Islet of Langerhans (tissue), 1 donor: ENCODE measurements around the gene TMED9.
"Not testable (repeated sequence)": the region's sequence is repeated elsewhere in the genome, so short reads cannot be mapped to it uniquely, and the experiment has no call there.

Source experiments
- FAIRE-seq: peaks from one replicate; lab custom pipeline; 2011; peaks lifted over from hg19 to GRCh38; lab: Jason Lieb, UNC

The TMED9 gene

GRCh38 chr5:177592010-177592834 is at the start of gene TMED9:
TMED9 (plus strand) TSS chr5:177592203; CDS start chr5:177592215, 12 bp downstream.
- FAIRE-seq, result no peak

- no peak for FAIRE-seq
Observed at GRCh38 chr5:177542816-177543465, 49.1 kb upstream of the TMED9 start.

- FAIRE-seq, result no peak
Observed at GRCh38 chr5:177545487-177546257, 46.3 kb upstream of the TMED9 start.

GRCh38 chr5:177546258-177546741 is 45.7 kb upstream of the TMED9 start:
- FAIRE-seq, result no peak

GRCh38 chr5:177547736-177548135 is 44.3 kb upstream of the TMED9 start:
- FAIRE-seq, result no peak

- FAIRE-seq, result no peak
Observed at GRCh38 chr5:177548495-177548894, 43.5 kb upstream of the TMED9 start.

GRCh38 chr5:177550122-177550521 is 41.9 kb upstream of the TMED9 start:
- FAIRE-seq, result no peak

- FAIRE-seq, result no peak
Observed at GRCh38 chr5:177552839-177553455, 39.1 kb upstream of the TMED9 start.

- FAIRE-seq, result no peak
Observed at GRCh38 chr5:177553671-177554429, 38.2 kb upstream of the TMED9 start.

- no peak for FAIRE-seq
Observed at GRCh38 chr5:177554474-177555111, 37.4 kb upstream of the TMED9 start, which contains the start of gene FAM193B. FAM193B (minus strand) TSS chr5:177554563; CDS start chr5:177554458, 105 bp downstream.

GRCh38 chr5:177555228-177555627 is 36.8 kb upstream of the TMED9 start:
- no peak for FAIRE-seq

GRCh38 chr5:177555665-177556064 is 36.3 kb upstream of the TMED9 start:
- FAIRE-seq, result no peak

- FAIRE-seq, result no peak
Observed at GRCh38 chr5:177557041-177557647, 34.9 kb upstream of the TMED9 start.

- no peak for FAIRE-seq
Observed at GRCh38 chr5:177557796-177558195, 34.2 kb upstream of the TMED9 start.

GRCh38 chr5:177559446-177559941 is 32.5 kb upstream of the TMED9 start:
- not testable (repeated sequence) for FAIRE-seq

- FAIRE-seq, result no peak
Observed at GRCh38 chr5:177565046-177565445, 27.0 kb upstream of the TMED9 start.

GRCh38 chr5:177568326-177568725 is 23.7 kb upstream of the TMED9 start:
- no peak for FAIRE-seq

- FAIRE-seq, result no peak
Observed at GRCh38 chr5:177569894-177570293, 22.1 kb upstream of the TMED9 start.

- FAIRE-seq, result no peak
Observed at GRCh38 chr5:177575488-177575887, 16.5 kb upstream of the TMED9 start.

GRCh38 chr5:177576169-177576568 is 15.8 kb upstream of the TMED9 start:
- no peak for FAIRE-seq
